Endothelial cell of umbilical vein (primary cell): ENCODE results near the gene DHX9. TPM values are rescaled to one million over a fixed set of nuclear protein-coding genes. Genes with fewer than 3 reads are reported as not detected.

Source experiments
- BruUV-seq: library from RNA; stranded (reverse); fragments of 400-500 nt; replicated peaks from 2 replicates; lab custom pipeline; 2021; lab: Mats Ljungman, UMichigan
- CTCF ChIA-PET: fragments of 300-600, 350-600 bp; sonication (Branson Sonifier 250); formaldehyde crosslinking; loops from one replicate; lab custom pipeline; 2021; ENCODE audit warnings: antibody characterized with exemption, inconsistent platforms; lab: Charles Lee
- POLR2A ChIA-PET: fragments of 300-600, 350-600 bp; sonication (Branson Sonifier 250); formaldehyde crosslinking; loops from one replicate; lab custom pipeline; 2021; ENCODE audit warnings: antibody characterized with exemption, inconsistent platforms; lab: Charles Lee
- DNase-seq: peaks from one replicate; pipeline ENCODE4 v3.0.0-alpha.2; 2011; ENCODE audit warnings: low read depth, low spot score
- FAIRE-seq: peaks from 2 replicates; lab custom pipeline; 2011; peaks lifted over from hg19 to GRCh38; lab: Jason Lieb, UNC
- H2AFZ ChIP-seq: 2 replicates; pipeline ENCODE4 v1.6.0; 2012; ENCODE audit warnings: low read depth, low read length, control low read depth, inconsistent platforms
- H3K27ac ChIP-seq: 2 replicates; pipeline ENCODE4 v1.5.1; 2011; ENCODE audit warnings: low read depth, mild to moderate bottlenecking, control low read depth, low read length, moderate library complexity; ENCODE audit not compliant: insufficient read depth
- H3K27me3 ChIP-seq, 2 experiments: 2 replicates each; pipeline versions ENCODE4 v1.6.0 to v1.6.1; 2011; ENCODE audit warnings: low read length in 2 of 2, mixed read lengths in 1 of 2; ENCODE audit not compliant: control insufficient read depth in 2 of 2, insufficient read depth in 2 of 2
- H3K36me3 ChIP-seq, 2 experiments: 2 replicates in 1 of 2; 3 replicates in 1 of 2; pipeline ENCODE4 v1.5.1; 2011; ENCODE audit warnings: low read length in 2 of 2, mild to moderate bottlenecking in 1 of 2, moderate library complexity in 1 of 2; ENCODE audit not compliant: control insufficient read depth in 2 of 2, insufficient read depth in 2 of 2; ENCODE audit errors: extremely low read depth in 1 of 2
- H3K4me1 ChIP-seq: 3 replicates; pipeline ENCODE4 v1.5.1; 2011; ENCODE audit warnings: mild to moderate bottlenecking, low read length; ENCODE audit not compliant: control insufficient read depth, insufficient read depth; ENCODE audit errors: extremely low read depth
- H3K4me2 ChIP-seq: 2 replicates; pipeline ENCODE4 v1.6.1; 2011; ENCODE audit warnings: low read length, control low read depth, mixed read lengths; ENCODE audit not compliant: insufficient read depth
- H3K4me3 ChIP-seq, 3 experiments: fragments of 200-600 bp in 1 of 3; sonication (generic), shearing (Covaris generic) in 1 of 3; replicated peaks in 1 of 3; 2 replicates each; pipeline ENCODE4 v1.5.1; 2011 to 2016; ENCODE audit warnings: control low read depth in 3 of 3, low read length in 3 of 3, mild to moderate bottlenecking in 2 of 3, inconsistent platforms in 1 of 3, low read depth in 1 of 3, moderate library complexity in 1 of 3; ENCODE audit not compliant: insufficient read depth in 1 of 3
- H3K79me2 ChIP-seq: 2 replicates; pipeline ENCODE4 v1.6.0; 2012; ENCODE audit warnings: low read length, inconsistent platforms; ENCODE audit not compliant: control insufficient read depth, insufficient read depth
- H3K9ac ChIP-seq: replicated peaks from 2 replicates; pipeline ENCODE3; 2011; ENCODE audit warnings: low read length, control low read depth; ENCODE audit not compliant: insufficient read depth; ENCODE audit errors: extremely low read depth
- H3K9me1 ChIP-seq: replicated peaks from 3 replicates; pipeline ENCODE4 v1.6.0; 2011; ENCODE audit warnings: mild to moderate bottlenecking, low read length; ENCODE audit not compliant: control insufficient read depth, insufficient read depth; ENCODE audit errors: extremely low read depth
- H3K9me3 ChIP-seq: replicated peaks from 2 replicates; pipeline ENCODE4 v1.5.1; 2012; ENCODE audit warnings: low read length, inconsistent platforms; ENCODE audit not compliant: control insufficient read depth, insufficient read depth
- H4K20me1 ChIP-seq: replicated peaks from 2 replicates; pipeline ENCODE3; 2011; ENCODE audit warnings: mild to moderate bottlenecking, low read length; ENCODE audit not compliant: control insufficient read depth, insufficient read depth; ENCODE audit errors: extremely low read depth
- CTCF ChIP-seq, 2 donors: IDR thresholded peaks; 1 replicate in 1 of 2; 2 replicates in 1 of 2; pipeline ENCODE4 v1.5.1; 2011; ENCODE audit warnings: low read length in 2 of 2, mild to moderate bottlenecking in 2 of 2, moderate library complexity in 2 of 2, control low read depth in 1 of 2, inconsistent platforms in 1 of 2, low read depth in 1 of 2; ENCODE audit not compliant: insufficient read depth in 1 of 2; ENCODE audit errors: extremely low read depth in 1 of 2
- EZH2 ChIP-seq: IDR thresholded peaks from 2 replicates; pipeline ENCODE4 v1.6.1; 2012; ENCODE audit warnings: borderline replicate concordance, low read depth, mild to moderate bottlenecking, moderate library complexity, low read length, inconsistent platforms; ENCODE audit not compliant: severe bottlenecking
- FOS ChIP-seq: IDR thresholded peaks from 2 replicates; pipeline ENCODE4 v1.6.1; 2011; ENCODE audit warnings: mild to moderate bottlenecking, low read length, moderate library complexity, borderline replicate concordance; ENCODE audit not compliant: insufficient read depth
- GATA2 ChIP-seq: IDR thresholded peaks from 2 replicates; pipeline ENCODE4 v1.7.0; 2011; ENCODE audit warnings: low read depth, mild to moderate bottlenecking, moderate library complexity, mixed read lengths, low read length; ENCODE audit not compliant: insufficient read length, insufficient read depth
- JUN ChIP-seq: IDR thresholded peaks from 2 replicates; pipeline ENCODE4 v1.6.1; 2011; ENCODE audit warnings: borderline replicate concordance, low read depth; ENCODE audit not compliant: insufficient read length, insufficient read depth
- MAX ChIP-seq: IDR thresholded peaks from 2 replicates; pipeline ENCODE4 v1.6.1; 2011; ENCODE audit not compliant: insufficient read depth, insufficient read length
- MYC ChIP-seq: IDR thresholded peaks from one replicate; pipeline ENCODE4 v1.6.1; 2011; ENCODE audit warnings: mild to moderate bottlenecking, low read depth, low read length
- POLR2A ChIP-seq: IDR thresholded peaks from 2 replicates; pipeline ENCODE4 v1.6.1; 2012; ENCODE audit warnings: low read depth, mild to moderate bottlenecking, control low read depth, low read length
- POLR2AphosphoS5 ChIP-seq: IDR thresholded peaks from 2 replicates; pipeline ENCODE4 v1.6.1; 2012; ENCODE audit warnings: low read depth, mild to moderate bottlenecking, control low read depth, low read length, moderate library complexity; ENCODE audit not compliant: insufficient read depth
- dilution Hi-C: fragments of 300-500 bp; cut with MboI; formaldehyde crosslinking; loops from one replicate; pipeline ENCODE4 v1.15.0; 2019; ENCODE audit warnings: low sequenced_read_pairs; ENCODE audit not compliant: extremely low pct_ligation_motif_present
- intact Hi-C: fragments of 100-400 bp; cut with micrococcal nuclease; formaldehyde crosslinking; loops from one replicate; pipeline ENCODE4 v1.10.0; 2022
- polyA plus RNA-seq, 4 experiments: library from polyadenylated mRNA; depleted of rRNA in 3 of 4; stranded (reverse) in 3 of 4; unstranded in 1 of 4; fragments of >200 nt; gene quantifications; 2 replicates each; pipeline versions ENCODE4 v1.2.1 to v1.2.3, GENCODE V29; 2011 to 2012; ENCODE audit warnings: missing spikeins in 1 of 4
- total RNA-seq: library from RNA; stranded (reverse); gene quantifications from 2 replicates; pipeline ENCODE4 v1.2.3, GENCODE V29; 2021

DHX9 gene
- total and polyA plus RNA-seq, 2 donors (not counting 3 experiments of a cell fraction or from before 2014, with no cell fraction given): 142 to 220 TPM

DNA sequence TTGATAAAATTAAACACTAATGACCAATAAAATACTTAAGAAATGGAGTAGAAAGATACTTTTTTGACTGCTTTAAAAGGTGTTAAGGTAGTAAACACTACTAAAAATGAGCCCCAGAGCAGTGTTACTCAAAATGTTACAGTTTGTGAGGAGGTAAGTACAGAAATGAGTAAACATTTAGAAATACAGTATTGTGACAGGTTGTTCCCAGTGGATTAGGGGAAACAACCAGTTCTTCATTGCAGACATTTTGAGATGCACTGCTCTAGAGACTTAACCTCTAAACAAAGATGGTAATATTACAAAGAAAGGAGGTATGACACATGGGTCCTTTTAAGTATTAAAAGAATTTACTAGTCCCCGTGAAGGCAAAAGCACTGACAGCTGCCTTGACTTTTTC lies 12.7 kb downstream of the DHX9 start:
- DNase-seq (no peak), FAIRE-seq (no peak)
- CTCF ChIA-PET: no interaction called here
- Histone ChIP-seq H2AFZ (no peak overlapping the region), H3K27ac (no peak overlapping the region), H3K4me1 (no peaks in the 10 kb centered on the region), H3K4me3 (no peak overlapping the region), H3K9me1 (no peaks in the 10 kb centered on the region), H3K79me2 (peaks cover 85% of the 10 kb centered on the region), H3K9me3 (no peaks in the 10 kb centered on the region), H3K27me3 (no peaks in the 10 kb centered on the region), H3K9ac (no peak overlapping the region), H3K4me2 (no peak overlapping the region), H4K20me1 (peaks cover 12% of the 10 kb centered on the region), H3K36me3 (peaks cover 36 to 53% of the 10 kb centered on the region in 2 experiments)
- BruUV-seq: no TSS peak
- no peak for TF ChIP-seq JUN
- dilution Hi-C loops: no loop called here
- POLR2A ChIA-PET: no interaction called here
- intact Hi-C loops: loop anchor here (5.0 kb wide), 1 partner anchor 35 kb away; no protein-coding TSS in a partner anchor

- Histone ChIP-seq H3K27ac (no peak overlapping the region), H2AFZ (no peak overlapping the region), H3K4me3 (no peak overlapping the region), H3K4me2 (no peak overlapping the region), H3K79me2 (peaks cover 62% of the 10 kb centered on the region), H3K27me3 (no peaks in the 10 kb centered on the region), H3K9ac (no peak overlapping the region), H4K20me1 (peaks cover 8% of the 10 kb centered on the region), H3K9me1 (no peaks in the 10 kb centered on the region), H3K9me3 (no peaks in the 10 kb centered on the region), H3K4me1 (no peaks in the 10 kb centered on the region), H3K36me3 (peaks cover 52 to 79% of the 10 kb centered on the region in 2 experiments)
- BruUV-seq: no TSS peak
- intact Hi-C loops: no loop called here
- FAIRE-seq (no peak), DNase-seq (no peak)
- TF ChIP-seq GATA2: no peak
- TF ChIP-seq EZH2: no peak
- TF ChIP-seq POLR2A: no peak
- TF ChIP-seq FOS: no peak
- TF ChIP-seq POLR2AphosphoS5: no peak
- TF ChIP-seq MAX: no peak
- no peak for TF ChIP-seq JUN
- no peak for TF ChIP-seq MYC
- TF ChIP-seq CTCF (IDR thresholded peaks at IDR 0.05; ENCODE audit: extremely low read depth in 1 of 2, insufficient read depth in 1 of 2, low read depth in 1 of 2, low read length in 2 of 2): no peak
- POLR2A ChIA-PET: interaction anchor here (0.5 kb wide), 1 partner anchor 16 kb away, joined by 4 read pairs; no protein-coding TSS in a partner anchor
- CTCF ChIA-PET: no interaction called here
- dilution Hi-C loops: no loop called here
These were observed 16.8 kb downstream of the DHX9 start for GRCh38 chr1:182855911-182856310.
